ENCODE measurements around the gene APLP2.
"Not testable (repeated sequence)": the region's sequence is repeated elsewhere in the genome, so short reads cannot be mapped to it uniquely, and the experiment has no call there.

APLP2 gene

GRCh38 chr11:130187096-130187495, 117.4 kb downstream of the APLP2 start:
- no peak for DNase-seq (ENCODE audit: extremely low read depth in 1 of 2, low read depth in 1 of 2)

GRCh38 chr11:130188047-130188446, 118.4 kb downstream of the APLP2 start:
- DNase-seq (ENCODE audit: extremely low read depth in 1 of 2, low read depth in 1 of 2), result no peak

- DNase-seq (ENCODE audit: extremely low read depth in 1 of 2, low read depth in 1 of 2), result no peak
These were observed 119.1 kb downstream of the APLP2 start for GRCh38 chr11:130188585-130189347.

- no peak for DNase-seq (ENCODE audit: extremely low read depth in 1 of 2, low read depth in 1 of 2)
These were observed 120.0 kb downstream of the APLP2 start for GRCh38 chr11:130189492-130190210.

- DNase-seq (ENCODE audit: extremely low read depth in 1 of 2, low read depth in 1 of 2), result no peak
These were observed 120.7 kb downstream of the APLP2 start for GRCh38 chr11:130190371-130190881.

- DNase-seq (ENCODE audit: extremely low read depth in 1 of 2, low read depth in 1 of 2), result no peak
These were observed 122.2 kb downstream of the APLP2 start for GRCh38 chr11:130191896-130192295.

- no peak for DNase-seq (ENCODE audit: extremely low read depth in 1 of 2, low read depth in 1 of 2)
These were observed 123.2 kb downstream of the APLP2 start for GRCh38 chr11:130192845-130193267.

- DNase-seq (ENCODE audit: extremely low read depth in 1 of 2, low read depth in 1 of 2), result not testable (repeated sequence)
These were observed 123.9 kb downstream of the APLP2 start for GRCh38 chr11:130193551-130193950.

Measured in activated CD8-positive, alpha-beta memory T cell treated with anti-CD3 and anti-CD28 coated beads for 1 hour (primary cell).